ENCODE data around the gene TRPM6.

- TF ChIP-seq CTCF (conservative IDR thresholded peaks at IDR 0.05) (no peak), ZFX (IDR thresholded peaks at IDR 0.05) (no peak)
Measured at GRCh38 chr9:74876382-74876949, 11.3 kb downstream of the TRPM6 start.
